Trophoblast cell (in vitro differentiated cells and primary cell): ENCODE data around the gene LSR.
"Not testable (repeated sequence)": the region's sequence is repeated elsewhere in the genome, so short reads cannot be mapped to it uniquely, and the experiment has no call there.

Experiments
- DNase-seq, 2 donors: peaks; one replicate each; pipeline ENCODE4 v3.0.0-alpha.2; 2016
- H2AFZ ChIP-seq: 2 replicates; pipeline ENCODE4 v1.6.1; 2013; ENCODE audit warnings: low read length, moderate library complexity, mild to moderate bottlenecking; ENCODE audit not compliant: insufficient read depth, poor library complexity
- H2AK5ac ChIP-seq: 2 replicates; pipeline ENCODE4 v1.6.1; 2013; ENCODE audit warnings: mild to moderate bottlenecking, low read length
- H2BK120ac ChIP-seq: 2 replicates; pipeline ENCODE4 v1.6.1; 2013; ENCODE audit warnings: low read length, mild to moderate bottlenecking, moderate library complexity; ENCODE audit not compliant: insufficient read depth, poor library complexity
- H2BK12ac ChIP-seq: 2 replicates; pipeline ENCODE4 v1.6.1; 2013; ENCODE audit warnings: mild to moderate bottlenecking, low read length, moderate library complexity
- H2BK5ac ChIP-seq: 2 replicates; pipeline ENCODE4 v1.6.1; 2013; ENCODE audit warnings: low read length, low read depth, moderate library complexity, mild to moderate bottlenecking; ENCODE audit not compliant: poor library complexity
- H3K14ac ChIP-seq: 2 replicates; pipeline ENCODE4 v1.6.1; 2013; ENCODE audit warnings: mild to moderate bottlenecking, low read length
- H3K18ac ChIP-seq: 2 replicates; pipeline ENCODE4 v1.6.1; 2013; ENCODE audit warnings: mild to moderate bottlenecking, low read length
- H3K23ac ChIP-seq: 2 replicates; pipeline ENCODE4 v1.6.1; 2013; ENCODE audit warnings: low read length
- H3K27ac ChIP-seq: 2 replicates; pipeline ENCODE4 v1.5.1; 2013; ENCODE audit warnings: low read depth, mild to moderate bottlenecking, inconsistent platforms, low read length, moderate library complexity
- H3K27me3 ChIP-seq: 2 replicates; pipeline ENCODE4 v1.6.1; 2013; ENCODE audit warnings: inconsistent platforms, mild to moderate bottlenecking, low read length, moderate library complexity; ENCODE audit not compliant: insufficient read depth
- H3K36me3 ChIP-seq, 2 experiments: 1 replicate in 1 of 2; 2 replicates in 1 of 2; pipeline ENCODE4 v1.6.1; 2013; ENCODE audit warnings: low read length in 2 of 2, mild to moderate bottlenecking in 2 of 2, moderate library complexity in 1 of 2; ENCODE audit not compliant: insufficient read depth in 2 of 2, control insufficient read depth in 1 of 2
- H3K4ac ChIP-seq: 2 replicates; pipeline ENCODE4 v1.6.1; 2013; ENCODE audit warnings: low read depth, mild to moderate bottlenecking, low read length, moderate library complexity
- H3K4me1 ChIP-seq, 2 experiments: 1 replicate in 1 of 2; 2 replicates in 1 of 2; pipeline ENCODE4 v1.6.1; 2013; ENCODE audit warnings: low read length in 2 of 2, mild to moderate bottlenecking in 2 of 2, moderate library complexity in 1 of 2; ENCODE audit not compliant: insufficient read depth in 2 of 2, control insufficient read depth in 1 of 2
- H3K4me2 ChIP-seq: 2 replicates; pipeline ENCODE4 v1.6.1; 2013; ENCODE audit warnings: inconsistent platforms, mild to moderate bottlenecking, low read length, moderate library complexity
- H3K4me3 ChIP-seq: 2 replicates; pipeline ENCODE4 v1.5.1; 2013; ENCODE audit warnings: mild to moderate bottlenecking, low read depth, low read length, inconsistent platforms
- H3K79me1 ChIP-seq: one replicate; pipeline ENCODE4 v1.6.1; 2013; ENCODE audit warnings: low read length
- H3K79me2 ChIP-seq: 2 replicates; pipeline ENCODE4 v1.6.1; 2013; ENCODE audit warnings: low read length, mild to moderate bottlenecking; ENCODE audit not compliant: control insufficient read depth, insufficient read depth, poor library complexity
- H3K9ac ChIP-seq: 2 replicates; pipeline ENCODE4 v1.6.1; 2013; ENCODE audit warnings: mild to moderate bottlenecking, low read length
- H3K9me3 ChIP-seq: 2 replicates; pipeline ENCODE4 v1.6.1; 2013; ENCODE audit warnings: low read depth, mild to moderate bottlenecking, control low read depth, inconsistent platforms, low read length; ENCODE audit not compliant: insufficient read depth
- H4K12ac ChIP-seq: 2 replicates; pipeline ENCODE4 v1.6.1; 2013; ENCODE audit warnings: low read depth, mild to moderate bottlenecking, low read length, moderate library complexity
- H4K8ac ChIP-seq: 2 replicates; pipeline ENCODE4 v1.6.1; 2013; ENCODE audit warnings: low read depth, mild to moderate bottlenecking, low read length, moderate library complexity
- H4K91ac ChIP-seq: one replicate; pipeline ENCODE4 v1.6.1; 2013; ENCODE audit warnings: low read depth, mild to moderate bottlenecking, low read length, moderate library complexity
- WGBS: extraction: QIAGEN DNeasy Blood & Tissue Kit; methylation state at CpG from one replicate; pipeline ENCODE4 v1.1.7; 2013; ENCODE audit warnings: missing lambda C conversion rate; ENCODE audit not compliant: insufficient read length, insufficient coverage; ENCODE audit errors: extremely low coverage; 5-methylcytosine and 5-hydroxymethylcytosine counted together

LSR gene

DNA sequence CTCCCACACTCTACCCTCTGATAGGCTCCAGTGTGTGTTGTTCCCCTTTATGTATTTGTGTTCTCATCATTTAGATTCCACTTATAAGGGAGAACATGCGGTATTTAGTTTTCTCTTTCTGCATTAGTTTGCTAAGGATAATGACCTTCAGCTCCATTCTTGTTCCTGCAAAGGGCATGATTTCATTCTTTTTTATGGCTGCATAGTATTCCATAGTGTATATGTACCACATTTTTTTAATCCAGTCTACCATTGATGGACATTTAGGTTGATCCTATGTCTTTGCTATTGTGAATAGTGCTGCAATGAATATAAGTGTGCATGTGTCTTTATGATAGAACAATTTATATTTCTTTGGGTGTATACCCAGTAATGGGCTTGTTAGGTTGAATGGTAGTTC is 9.2 kb upstream of the LSR start:
- not testable (repeated sequence) for H3K18ac ChIP-seq, H4K91ac ChIP-seq, H2BK5ac ChIP-seq, H3K27ac ChIP-seq, H2AFZ ChIP-seq, H2BK12ac ChIP-seq, H3K9ac ChIP-seq, H3K36me3 ChIP-seq, H3K79me1 ChIP-seq, H3K23ac ChIP-seq, H3K4me2 ChIP-seq, H2AK5ac ChIP-seq, H3K14ac ChIP-seq, H3K79me2 ChIP-seq, H3K9me3 ChIP-seq, H3K4me3 ChIP-seq, DNase-seq, H2BK120ac ChIP-seq, H3K4me1 ChIP-seq, H4K12ac ChIP-seq, H4K8ac ChIP-seq, H3K27me3 ChIP-seq, H3K4ac ChIP-seq
- no CpG with 5 or more reads among the region's 1 CpG for WGBS

DNA sequence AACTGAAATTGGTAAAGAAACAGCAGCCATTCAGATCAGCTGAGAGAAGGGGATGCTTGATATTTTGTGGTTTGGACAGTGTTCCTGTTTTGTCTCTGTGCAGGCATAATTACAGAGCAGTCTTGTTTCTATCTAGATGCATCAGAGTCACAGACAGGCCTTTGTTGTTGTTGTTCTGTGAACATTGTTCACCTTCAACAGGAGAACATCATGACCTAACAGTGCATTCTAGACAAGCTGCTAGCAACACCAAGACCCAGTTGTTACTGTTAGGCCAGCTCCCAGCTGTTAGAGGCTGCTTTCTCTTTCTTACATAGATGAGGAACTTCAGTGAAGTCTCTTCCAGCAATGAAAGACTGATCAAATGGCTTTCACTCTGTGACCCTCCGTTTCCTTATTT is 8.5 kb upstream of the LSR start:
- no peak overlapping the region for H3K4me3 ChIP-seq
- H4K8ac ChIP-seq = no peak overlapping the region
- no peak overlapping the region for H2BK120ac ChIP-seq
- H3K9me3 ChIP-seq = no peaks in the 10 kb centered on the region
- H2AK5ac ChIP-seq = no peak overlapping the region
- no peaks in the 10 kb centered on the region for H3K79me1 ChIP-seq
- no peak overlapping the region for H4K12ac ChIP-seq
- H3K79me2 ChIP-seq = no peaks in the 10 kb centered on the region
- no peak overlapping the region for H2BK12ac ChIP-seq
- H3K9ac ChIP-seq = no peak overlapping the region
- no peaks in the 10 kb centered on the region for H3K4me1 ChIP-seq
- no peak overlapping the region for H3K23ac ChIP-seq
- H4K91ac ChIP-seq = no peak overlapping the region
- H3K36me3 ChIP-seq = no peaks in the 10 kb centered on the region
- H3K18ac ChIP-seq = no peak overlapping the region
- H3K27ac ChIP-seq = no peak overlapping the region
- no CpG with 5 or more reads among the region's 1 CpG for WGBS
- H3K4me2 ChIP-seq = no peak overlapping the region
- H2AFZ ChIP-seq = no peak overlapping the region
- no peak for DNase-seq
- no peak overlapping the region for H2BK5ac ChIP-seq
- H3K4ac ChIP-seq = no peak overlapping the region
- H3K27me3 ChIP-seq = no peaks in the 10 kb centered on the region
- H3K14ac ChIP-seq = no peak overlapping the region

DNA sequence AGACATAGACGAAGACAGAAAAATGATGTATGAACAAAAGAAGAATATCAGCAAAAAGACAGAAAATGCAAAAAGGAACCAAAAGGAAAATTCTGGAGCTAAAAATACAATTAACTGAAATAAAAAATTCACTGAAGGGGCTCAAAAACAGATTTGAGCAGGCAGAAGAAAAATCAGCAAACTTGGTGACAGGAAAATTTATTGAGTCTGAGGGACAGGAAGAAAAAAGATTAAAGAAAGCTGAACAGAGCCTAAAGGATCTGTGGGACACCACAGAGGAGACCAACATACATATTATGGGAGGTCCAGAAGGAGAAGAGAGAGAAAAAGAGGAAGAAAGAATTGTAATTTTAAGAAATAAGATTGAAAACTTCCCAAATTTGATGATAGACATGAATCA is 7.4 kb upstream of the LSR start:
- no peaks in the 10 kb centered on the region for H3K9me3 ChIP-seq
- H3K79me1 ChIP-seq = no peaks in the 10 kb centered on the region
- no peaks in the 10 kb centered on the region for H3K4me1 ChIP-seq
- H2AFZ ChIP-seq = no peak overlapping the region
- no peak overlapping the region for H2BK5ac ChIP-seq
- no peak for DNase-seq
- H4K91ac ChIP-seq = no peak overlapping the region
- no peaks in the 10 kb centered on the region for H3K79me2 ChIP-seq
- H2AK5ac ChIP-seq = no peak overlapping the region
- no peak overlapping the region for H3K18ac ChIP-seq
- WGBS = no CpG with 5 or more reads among the region's 1 CpG
- no peak overlapping the region for H3K27ac ChIP-seq
- no peak overlapping the region for H3K9ac ChIP-seq
- H3K27me3 ChIP-seq = no peaks in the 10 kb centered on the region
- no peak overlapping the region for H3K14ac ChIP-seq
- H3K36me3 ChIP-seq = no peaks in the 10 kb centered on the region
- H3K4me2 ChIP-seq = no peak overlapping the region
- no peak overlapping the region for H3K4me3 ChIP-seq
- H4K12ac ChIP-seq = no peak overlapping the region
- no peak overlapping the region for H4K8ac ChIP-seq
- H3K4ac ChIP-seq = no peak overlapping the region
- H3K23ac ChIP-seq = no peak overlapping the region
- no peak overlapping the region for H2BK120ac ChIP-seq
- no peak overlapping the region for H2BK12ac ChIP-seq

DNA sequence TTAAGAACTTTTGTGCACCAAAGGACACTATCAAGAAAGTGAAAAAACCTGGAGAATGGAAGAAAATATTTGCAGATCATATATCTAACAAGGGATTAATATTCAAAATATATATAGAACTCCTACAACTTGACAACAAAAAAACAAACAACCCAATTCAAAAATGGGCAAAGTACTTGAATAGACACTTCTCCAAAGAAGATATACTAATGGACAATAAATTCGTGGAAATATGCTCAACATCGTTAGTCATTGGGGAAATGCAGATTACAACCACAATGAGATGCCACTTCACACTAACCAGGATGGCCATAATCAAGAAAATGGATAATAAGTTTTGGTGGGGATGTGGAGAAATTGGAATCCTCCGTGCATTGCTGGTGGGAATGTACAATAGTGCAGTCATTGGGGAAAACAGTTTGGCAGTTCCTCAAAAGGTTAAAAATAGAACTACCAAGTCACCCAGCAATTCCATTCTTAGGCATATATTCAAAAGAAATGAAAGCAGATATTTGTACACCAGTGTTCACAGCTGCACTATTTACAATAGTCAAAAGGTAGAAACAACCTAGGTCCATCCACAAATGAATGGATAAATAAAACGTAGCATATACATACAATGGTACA is 2.2 kb upstream of the LSR start:
- Histone ChIP-seq H4K8ac (no peak overlapping the region), H3K27me3 (no peaks in the 10 kb centered on the region), H3K79me2 (peaks cover 15% of the 10 kb centered on the region), H3K14ac (no peak overlapping the region), H2BK12ac (no peak overlapping the region), H2BK120ac (no peak overlapping the region), H2AFZ (no peak overlapping the region), H4K12ac (no peak overlapping the region), H3K27ac (no peak overlapping the region), H3K23ac (no peak overlapping the region), H3K79me1 (peaks cover 13% of the 10 kb centered on the region), H4K91ac (no peak overlapping the region), H3K9me3 (no peaks in the 10 kb centered on the region), H3K9ac (no peak overlapping the region), H2BK5ac (no peak overlapping the region), H3K4me2 (no peak overlapping the region), H3K4me1 (peaks cover 10 to 12% of the 10 kb centered on the region in 2 experiments), H3K4ac (no peak overlapping the region), H3K18ac (no peak overlapping the region), H2AK5ac (no peak overlapping the region), H3K36me3 (peaks cover 12% of the 10 kb centered on the region in 2 experiments), H3K4me3 (no peak overlapping the region)
- WGBS = no CpG with 5 or more reads among the region's 4 CpGs
- no peak for DNase-seq
